HG02938 (cell line): Measurements from ENCODE around the gene TMC5.
"Not testable (repeated sequence)": the region's sequence is repeated elsewhere in the genome, so short reads cannot be mapped to it uniquely, and the experiment has no call there.

Source experiments
- ATAC-seq: cut with Tn5 transposase; IDR thresholded peaks from one replicate; pipeline ENCODE4 v1.9.1; 2021; ENCODE audit warnings: mild to moderate bottlenecking, moderate library complexity; ENCODE audit not compliant: unreplicated experiment

TMC5 gene

GRCh38 chr16:19397373-19397772, 20.3 kb upstream of the TMC5 start:
- ATAC-seq: not testable (repeated sequence)

DNA sequence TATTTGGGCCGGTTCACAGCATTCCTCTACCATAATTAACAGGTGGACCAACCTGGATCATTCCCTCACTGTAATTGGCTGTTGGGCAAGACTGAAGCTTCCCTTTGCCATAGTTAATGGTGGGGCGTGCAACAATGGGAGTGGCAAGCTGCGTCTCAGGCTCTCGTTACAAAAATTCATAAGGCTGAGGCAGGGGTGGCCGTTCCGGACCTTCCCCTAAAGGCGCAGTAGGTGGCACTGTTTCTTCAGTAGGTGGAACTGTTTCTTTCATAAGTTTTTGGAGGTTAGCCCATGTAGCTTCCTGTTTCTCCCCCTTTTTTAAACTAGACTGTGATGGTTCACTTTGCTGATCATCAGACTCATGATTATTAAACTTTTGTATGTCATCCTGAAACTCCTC, 17.0 kb upstream of the TMC5 start:
- no peak for ATAC-seq

DNA sequence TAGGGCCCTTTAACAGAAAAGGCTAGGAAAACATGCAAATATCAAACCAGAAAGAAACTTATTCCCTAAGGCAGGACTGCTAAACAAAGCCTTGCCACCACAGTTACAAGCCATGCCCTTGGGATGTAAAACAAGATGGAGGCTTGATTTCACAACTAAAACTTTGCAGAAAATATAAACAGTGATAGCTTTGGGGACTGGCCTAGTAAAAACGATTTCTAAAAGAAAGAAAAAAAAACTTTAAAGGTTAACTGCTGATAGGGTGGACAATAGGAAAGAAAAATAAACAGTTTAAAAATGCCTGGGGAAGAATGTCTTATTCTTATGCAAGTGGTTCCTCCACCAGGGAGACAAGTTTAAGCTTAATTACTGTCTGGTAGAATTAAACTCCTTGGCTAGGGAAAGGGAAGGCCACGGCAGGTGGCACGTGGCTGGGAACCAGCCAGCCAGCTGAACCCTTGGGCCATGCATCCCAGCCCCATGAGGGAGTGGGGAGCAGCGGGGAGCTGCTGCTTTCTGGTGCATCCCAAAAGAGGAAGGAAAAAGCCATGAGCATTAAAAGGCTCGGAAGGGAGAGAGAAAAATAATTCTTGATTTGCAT, 10.7 kb upstream of the TMC5 start:
- no peak for ATAC-seq

GRCh38 chr16:19410435-19411171, 7.1 kb upstream of the TMC5 start:
- no peak for ATAC-seq

DNA sequence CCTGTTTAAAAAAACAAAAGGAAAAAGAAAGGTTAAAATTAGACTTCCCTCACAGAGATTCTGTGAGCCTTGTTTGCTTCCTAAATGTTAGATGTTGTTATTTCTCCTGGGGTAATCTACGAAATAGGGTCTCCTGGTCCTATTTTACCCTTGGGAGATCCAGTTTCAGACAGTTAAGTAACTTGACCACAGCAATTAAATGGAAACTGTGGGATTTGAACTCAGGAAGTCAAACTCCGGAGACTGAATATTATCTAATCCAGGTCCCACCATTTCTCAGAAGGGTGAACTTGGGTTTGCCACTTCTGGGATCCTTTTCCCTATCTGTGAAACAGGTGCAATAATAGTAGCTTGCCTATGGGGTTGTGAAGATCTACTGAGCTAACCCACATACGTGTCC, 6.4 kb upstream of the TMC5 start:
- ATAC-seq: no peak

DNA sequence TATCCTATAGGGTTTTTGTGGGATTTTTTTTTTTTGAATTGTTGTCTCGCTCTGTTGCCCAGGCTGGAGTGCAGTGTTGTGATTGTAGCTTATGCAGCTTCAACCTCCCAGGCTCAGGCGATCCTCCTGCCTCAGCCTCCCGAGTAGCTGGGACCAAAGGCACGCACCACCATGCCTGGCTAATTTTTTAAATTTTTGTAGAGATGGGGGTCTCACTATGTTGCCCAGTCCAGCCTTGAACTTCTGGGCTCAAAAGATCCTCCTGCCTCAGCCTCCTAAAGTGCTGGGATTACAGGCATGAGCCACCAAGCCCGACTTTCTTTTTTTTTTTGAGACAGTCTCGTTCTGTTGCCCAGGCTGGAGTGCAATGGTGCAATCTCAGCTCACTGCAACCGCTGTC, 5.6 kb upstream of the TMC5 start:
- ATAC-seq: not testable (repeated sequence)

GRCh38 chr16:19415461-19415860, 2.2 kb upstream of the TMC5 start:
- ATAC-seq: no peak

- no peak for ATAC-seq
Observed at GRCh38 chr16:19415918-19416317, 1.8 kb upstream of the TMC5 start.

DNA sequence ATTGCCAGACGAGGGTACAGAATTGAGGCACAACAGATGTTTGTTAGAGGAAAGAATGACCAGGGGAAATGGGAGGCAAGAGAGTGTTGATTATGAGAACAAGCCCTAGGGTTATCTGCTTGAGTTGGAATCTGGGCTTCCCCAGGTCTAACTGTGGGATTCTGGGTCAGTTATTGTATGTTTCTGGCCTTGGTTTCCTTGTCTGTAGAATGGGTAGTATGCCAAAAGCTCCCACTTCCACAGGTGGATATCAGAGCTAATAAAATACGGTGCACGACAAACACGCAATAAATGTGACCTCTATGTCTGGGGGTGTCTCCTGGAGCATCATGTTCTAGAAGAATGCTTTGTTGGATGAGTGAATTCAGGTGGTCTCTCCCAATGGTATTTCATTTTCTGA, 517 bp downstream of the TMC5 start:
- no peak for ATAC-seq

DNA sequence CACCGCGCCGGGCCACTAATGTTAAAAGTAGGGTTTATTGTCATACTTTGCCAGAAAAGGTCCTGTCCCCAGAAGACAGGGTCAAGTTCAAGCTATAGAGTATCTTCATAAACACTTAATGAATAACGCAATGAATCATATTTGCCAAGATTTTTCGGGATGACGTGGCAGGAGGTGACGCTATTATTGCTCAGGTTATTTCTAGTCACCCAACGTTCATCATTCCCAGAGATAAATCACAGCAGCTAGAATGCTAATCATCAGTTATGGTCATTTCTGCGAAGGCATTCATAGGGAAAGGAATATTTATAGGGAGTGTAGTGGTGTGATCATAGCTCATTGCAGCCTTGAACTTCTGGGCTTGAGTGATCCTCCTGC, 2.0 kb downstream of the TMC5 start:
- ATAC-seq: no peak

DNA sequence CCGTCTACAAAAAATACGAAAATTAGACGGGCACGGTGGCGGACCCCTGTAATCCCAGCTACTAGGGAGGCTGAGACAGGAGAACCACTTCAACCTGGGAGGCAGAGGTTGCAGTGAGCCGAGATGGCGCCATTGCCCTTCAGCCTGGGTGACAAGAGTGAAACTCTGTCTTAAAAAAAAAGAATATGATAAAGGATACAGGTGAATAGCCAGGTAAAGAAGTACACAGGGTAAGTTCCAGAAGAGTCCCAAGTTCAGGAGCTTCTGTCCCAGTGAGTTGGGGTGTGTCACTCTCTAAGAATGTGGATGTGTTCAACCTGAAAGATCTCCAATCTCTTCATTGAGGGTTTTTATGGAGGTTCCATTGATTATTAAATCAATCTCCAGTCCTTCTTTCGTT, 6.8 kb downstream of the TMC5 start:
- no peak for ATAC-seq

- ATAC-seq: no peak
Observed at GRCh38 chr16:19430345-19430744, 12.7 kb downstream of the TMC5 start.

GRCh38 chr16:19431636-19432340, 14.1 kb downstream of the TMC5 start:
- ATAC-seq: no peak

GRCh38 chr16:19432429-19432828, 14.7 kb downstream of the TMC5 start:
- no peak for ATAC-seq

DNA sequence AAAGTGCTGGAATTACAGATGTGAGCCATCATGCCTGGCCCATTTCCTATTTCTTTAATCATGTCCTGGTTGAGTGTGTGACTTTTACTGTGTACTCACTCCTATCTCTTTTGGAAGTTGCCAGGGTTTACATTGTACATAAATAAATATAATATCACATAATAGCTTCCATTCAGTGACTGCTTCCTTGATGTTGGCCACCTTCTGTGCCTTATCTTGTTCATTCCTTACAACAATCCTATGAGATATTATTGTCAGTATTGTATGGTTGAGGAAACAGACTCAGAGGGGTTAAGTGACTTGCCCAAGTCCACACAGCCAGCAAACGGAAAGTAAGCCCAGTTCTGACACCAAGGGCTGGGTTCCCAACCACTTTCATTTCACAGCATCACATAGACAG, 16.9 kb downstream of the TMC5 start:
- no peak for ATAC-seq

GRCh38 chr16:19436540-19436939, 18.9 kb downstream of the TMC5 start:
- ATAC-seq: no peak

DNA sequence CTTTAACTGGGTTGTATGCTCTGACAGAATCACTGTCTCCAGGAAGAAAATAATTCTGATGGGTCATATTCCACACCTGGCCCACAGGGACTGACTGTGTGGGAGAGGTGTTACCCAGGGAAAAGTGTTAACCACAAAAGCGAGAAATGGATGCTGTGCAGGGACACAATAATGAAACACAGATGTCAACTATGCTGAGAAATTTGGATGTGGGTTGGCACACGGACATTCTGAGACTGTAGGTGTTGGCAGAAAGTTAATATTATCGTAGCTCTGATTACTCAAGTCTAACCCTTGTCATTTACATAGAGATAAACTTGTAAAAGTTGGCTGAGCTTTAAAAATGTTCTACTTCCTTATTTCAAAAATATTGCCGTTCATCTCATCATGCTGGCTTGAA, 19.6 kb downstream of the TMC5 start:
- ATAC-seq: no peak

- ATAC-seq: no peak
Observed at GRCh38 chr16:19438739-19439138, 21.1 kb downstream of the TMC5 start.

GRCh38 chr16:19439483-19439882, 21.8 kb downstream of the TMC5 start:
- ATAC-seq: no peak

DNA sequence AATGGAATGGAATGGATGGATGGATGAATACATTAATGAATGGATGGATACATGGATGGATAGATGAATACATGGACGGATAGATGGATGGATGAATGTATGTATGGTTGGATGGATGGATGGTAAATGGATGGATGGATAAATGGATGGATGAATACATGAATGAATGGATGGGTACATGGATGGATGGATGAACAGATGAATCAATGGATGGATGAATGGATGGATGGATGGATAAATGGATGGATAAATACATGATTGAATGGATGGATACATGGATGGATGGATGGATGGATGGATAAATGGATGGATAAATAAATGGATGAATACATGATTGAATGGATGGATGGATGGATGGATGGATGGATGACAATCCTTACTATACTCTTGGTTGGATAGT, 26.0 kb downstream of the TMC5 start:
- no peak for ATAC-seq

- ATAC-seq: no peak
Observed at GRCh38 chr16:19446300-19446846, 28.7 kb downstream of the TMC5 start.

- ATAC-seq: no peak
Observed at GRCh38 chr16:19446886-19447285, 29.2 kb downstream of the TMC5 start.
